Ectodermal cell (in vitro differentiated cells): Measurements from ENCODE around the gene METTL17.

Experiments
- H3K27ac ChIP-seq: 2 replicates; pipeline ENCODE4 v1.7.0; 2013; ENCODE audit warnings: mild to moderate bottlenecking, low read depth, low read length; ENCODE audit not compliant: insufficient read depth, poor library complexity, severe bottlenecking
- H3K27me3 ChIP-seq: 2 replicates; pipeline ENCODE4 v1.7.0; 2013; ENCODE audit warnings: mild to moderate bottlenecking, low read length; ENCODE audit not compliant: insufficient read depth, control insufficient read depth, poor library complexity, severe bottlenecking
- H3K36me3 ChIP-seq: one replicate; pipeline ENCODE4 v1.7.0; 2013; ENCODE audit warnings: low read length; ENCODE audit not compliant: control insufficient read depth, insufficient read depth
- H3K4me1 ChIP-seq: one replicate; pipeline ENCODE4 v1.7.0; 2013; ENCODE audit warnings: low read length; ENCODE audit not compliant: control insufficient read depth, insufficient read depth
- H3K4me3 ChIP-seq: 2 replicates; pipeline ENCODE4 v1.7.0; 2013; ENCODE audit warnings: low read depth, low read length, control low read depth; ENCODE audit not compliant: insufficient read depth
- H3K9me3 ChIP-seq: 2 replicates; pipeline ENCODE4 v1.7.0; 2013; ENCODE audit warnings: mild to moderate bottlenecking, low read length, moderate library complexity; ENCODE audit not compliant: control insufficient read depth
- WGBS, 2 experiments: methylation state at CpG; one replicate each; pipeline ENCODE4 v1.1.7; 2013; ENCODE audit warnings: missing lambda C conversion rate in 2 of 2; 5-methylcytosine and 5-hydroxymethylcytosine counted together

Gene METTL17

DNA sequence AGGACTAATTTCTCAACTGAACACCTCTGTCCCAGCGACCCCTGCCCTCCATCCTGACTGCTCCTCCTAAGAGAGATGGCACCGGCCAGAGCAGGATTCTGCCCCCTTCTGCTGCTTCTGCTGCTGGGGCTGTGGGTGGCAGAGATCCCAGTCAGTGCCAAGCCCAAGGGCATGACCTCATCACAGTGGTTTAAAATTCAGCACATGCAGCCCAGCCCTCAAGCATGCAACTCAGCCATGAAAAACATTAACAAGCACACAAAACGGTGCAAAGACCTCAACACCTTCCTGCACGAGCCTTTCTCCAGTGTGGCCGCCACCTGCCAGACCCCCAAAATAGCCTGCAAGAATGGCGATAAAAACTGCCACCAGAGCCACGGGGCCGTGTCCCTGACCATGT is 53.1 kb downstream of the METTL17 start:
- no peak overlapping the region for H3K4me3 ChIP-seq
- H3K27me3 ChIP-seq, result peaks cover 5% of the 10 kb centered on the region
- H3K4me1 ChIP-seq, result peaks cover 6% of the 10 kb centered on the region
- no peak overlapping the region for H3K27ac ChIP-seq
- 84 to 87% methylated on average over 8 of the region's 8 CpGs for WGBS, 2 experiments
- no peaks in the 10 kb centered on the region for H3K9me3 ChIP-seq
- H3K36me3 ChIP-seq, result no peaks in the 10 kb centered on the region

DNA sequence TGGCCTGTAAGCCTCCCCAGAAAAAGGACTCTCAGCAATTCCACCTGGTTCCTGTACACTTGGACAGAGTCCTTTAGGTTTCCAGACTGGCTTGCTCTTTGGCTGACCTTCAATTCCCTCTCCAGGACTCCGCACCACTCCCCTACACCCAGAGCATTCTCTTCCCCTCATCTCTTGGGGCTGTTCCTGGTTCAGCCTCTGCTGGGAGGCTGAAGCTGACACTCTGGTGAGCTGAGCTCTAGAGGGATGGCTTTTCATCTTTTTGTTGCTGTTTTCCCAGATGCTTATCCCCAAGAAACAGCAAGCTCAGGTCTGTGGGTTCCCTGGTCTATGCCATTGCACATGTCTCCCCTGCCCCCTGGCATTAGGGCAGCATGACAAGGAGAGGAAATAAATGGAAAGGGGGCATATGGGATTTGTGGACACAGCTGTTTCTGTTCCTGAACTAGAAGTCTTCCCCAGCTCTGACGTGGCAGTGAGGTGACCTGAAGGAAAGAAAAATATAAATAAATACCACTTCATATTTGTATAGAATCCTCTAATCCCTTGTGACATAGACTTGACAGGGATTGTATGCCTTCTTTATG is 53.7 kb downstream of the METTL17 start:
- H3K27ac ChIP-seq, result no peak overlapping the region
- WGBS, 2 experiments, result 84 to 87% methylated on average over 1 of the region's 2 CpGs
- no peaks in the 10 kb centered on the region for H3K9me3 ChIP-seq
- H3K4me1 ChIP-seq, result peaks cover 6% of the 10 kb centered on the region
- no peaks in the 10 kb centered on the region for H3K36me3 ChIP-seq
- H3K27me3 ChIP-seq, result peaks cover 5% of the 10 kb centered on the region
- no peak overlapping the region for H3K4me3 ChIP-seq

DNA sequence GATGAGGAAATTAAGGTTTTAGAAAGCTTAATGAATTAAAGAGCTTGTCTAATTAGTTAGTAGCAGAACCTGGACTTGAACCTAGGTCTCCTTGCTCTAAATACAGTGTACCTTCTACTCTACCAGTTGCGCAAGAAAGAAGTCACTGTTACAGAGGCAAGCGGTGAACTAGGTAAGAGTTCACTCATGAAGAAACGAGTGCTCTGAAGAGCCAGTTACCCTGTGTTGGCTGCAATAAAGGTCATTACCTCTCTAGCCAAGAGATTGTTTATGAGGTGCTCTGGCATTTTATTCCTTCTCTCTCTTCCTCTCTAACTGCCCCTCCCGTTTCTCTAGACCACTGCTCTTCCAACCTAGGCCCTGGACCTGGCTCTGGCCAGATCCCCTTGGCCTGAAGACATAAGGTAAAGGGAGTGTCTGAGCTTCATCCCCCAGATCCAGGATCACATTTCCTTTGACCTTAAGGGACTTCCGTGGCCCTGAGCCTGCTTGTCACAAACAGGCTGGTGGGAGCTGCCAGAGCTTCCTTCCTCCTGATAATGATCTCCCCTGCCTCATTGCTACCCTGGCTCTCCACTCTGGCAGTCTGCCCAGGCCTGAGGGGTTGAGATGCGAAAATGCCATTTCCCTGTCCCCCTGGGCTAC is 54.3 kb downstream of the METTL17 start:
- no peaks in the 10 kb centered on the region for H3K36me3 ChIP-seq
- 84 to 86% methylated on average over 6 of the region's 6 CpGs for WGBS, 2 experiments
- H3K4me1 ChIP-seq, result peaks cover 6% of the 10 kb centered on the region
- H3K9me3 ChIP-seq, result no peaks in the 10 kb centered on the region
- no peak overlapping the region for H3K4me3 ChIP-seq
- H3K27ac ChIP-seq, result no peak overlapping the region
- H3K27me3 ChIP-seq, result peaks cover 5% of the 10 kb centered on the region
